Epithelial cell of esophagus (primary cell): ENCODE measurements around the gene PPP1R14D.

ENCODE experiments used
- DNase-seq: peaks from one replicate; pipeline ENCODE4 v3.0.0; 2010; ENCODE audit warnings: low read depth
- H3K4me3 ChIP-seq: 2 replicates; pipeline ENCODE4 v1.5.1; 2011; ENCODE audit warnings: mild to moderate bottlenecking, low read length, control low read depth
- CTCF ChIP-seq: IDR thresholded peaks from 2 replicates; pipeline ENCODE4 v1.5.1; 2011; ENCODE audit warnings: low read depth, mild to moderate bottlenecking, low read length, control low read depth, inconsistent platforms; ENCODE audit not compliant: insufficient read depth; ENCODE audit errors: missing control alignments

PPP1R14D gene

GRCh38 chr15:40858706-40859105 is 30.2 kb upstream of the PPP1R14D start:
- DNase-seq: no peak

GRCh38 chr15:40857601-40858341 is 29.3 kb upstream of the PPP1R14D start:
- TF ChIP-seq CTCF: peak; percentile 98
- no peak overlapping the region for H3K4me3 ChIP-seq
- peak; percentile 89 for DNase-seq

More at GRCh38 chr15:40858706-40859105, 30.2 kb upstream of the PPP1R14D start:
- TF ChIP-seq CTCF: no peak
- no peak overlapping the region for H3K4me3 ChIP-seq

GRCh38 chr15:40856746-40857145 is 28.2 kb upstream of the PPP1R14D start:
- no peak for TF ChIP-seq CTCF

GRCh38 chr15:40855706-40856234 is 27.3 kb upstream of the PPP1R14D start:
- H3K4me3 ChIP-seq: no peak overlapping the region
- TF ChIP-seq CTCF: no peak
- no peak for DNase-seq

More at GRCh38 chr15:40856746-40857145, 28.2 kb upstream of the PPP1R14D start:
- DNase-seq: no peak
- H3K4me3 ChIP-seq: no peak overlapping the region

- H3K4me3 ChIP-seq: no peak overlapping the region
- DNase-seq: no peak
- TF ChIP-seq CTCF: no peak
Measured at GRCh38 chr15:40854161-40854560, 25.7 kb upstream of the PPP1R14D start.

GRCh38 chr15:40853241-40853890 is 24.9 kb upstream of the PPP1R14D start:
- H3K4me3 ChIP-seq: no peak overlapping the region
- DNase-seq: no peak
- TF ChIP-seq CTCF: no peak
